Measurements from ENCODE around the gene NUP43. TPM values are rescaled to one million over a fixed set of nuclear protein-coding genes. Genes with fewer than 3 reads are reported as not detected.
A peak's percentile ranks its signal among the peaks of the same experiment; 100 is the strongest.
"Not testable (repeated sequence)": the region's sequence is repeated elsewhere in the genome, so short reads cannot be mapped to it uniquely, and the experiment has no call there.

The NUP43 gene
- polyA plus RNA-seq, 1 experiment = 20.1 TPM

DNA sequence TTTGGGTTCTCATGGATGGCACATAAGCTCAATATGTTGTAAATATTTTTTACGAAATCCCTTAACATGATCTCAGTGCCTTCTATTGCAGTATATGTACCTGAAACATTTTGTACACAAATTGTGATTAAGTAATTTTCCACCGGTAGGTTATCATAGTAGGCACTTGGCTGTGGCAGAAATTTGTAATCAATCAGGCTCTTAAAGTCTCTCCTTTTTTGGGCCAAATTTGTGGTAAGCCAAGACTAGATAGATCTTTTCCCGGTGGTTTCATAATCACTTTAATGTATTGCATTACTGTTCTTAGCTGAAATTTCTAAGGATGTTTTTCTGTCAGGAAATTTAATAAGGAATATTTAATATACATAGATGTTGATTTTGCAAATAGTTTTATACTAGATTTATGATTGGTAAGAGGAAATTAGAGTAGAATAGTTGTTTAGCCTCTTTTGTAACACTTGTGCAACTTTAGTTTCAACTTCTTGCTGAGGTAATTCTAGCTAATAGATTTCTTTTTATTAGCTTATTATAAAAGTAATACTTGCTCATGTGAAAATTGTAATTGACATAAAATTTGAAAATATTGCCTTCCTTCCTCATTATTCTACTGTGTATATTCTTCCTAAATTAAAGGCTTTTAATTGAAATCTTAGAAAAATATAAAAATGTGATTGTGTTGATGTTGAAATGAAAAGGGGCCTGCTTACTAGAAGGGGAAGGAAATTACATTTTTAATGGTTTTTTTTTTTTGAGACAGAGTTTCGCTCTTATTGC lies 6.5 kb upstream of the NUP43 start:
- no peaks in the 10 kb centered on the region for H3K36me3 ChIP-seq (ENCODE audit: control insufficient read depth, insufficient read depth, low read length)
- no peaks in the 10 kb centered on the region for H3K27me3 ChIP-seq (ENCODE audit: control insufficient read depth, insufficient read depth, low read length)
- CTCF ChIA-PET = interaction anchor here (1.0 kb wide), 1 partner anchor 207 kb away, joined by 3 read pairs; the partner anchor contains the start of gene PPIL4
- no peak for DNase-seq (ENCODE audit: low read depth)
- no peak overlapping the region for H3K4me3 ChIP-seq (ENCODE audit: low read depth, low read length)
- POLR2A ChIA-PET = no interaction called here
- TF ChIP-seq, protein P1, sequence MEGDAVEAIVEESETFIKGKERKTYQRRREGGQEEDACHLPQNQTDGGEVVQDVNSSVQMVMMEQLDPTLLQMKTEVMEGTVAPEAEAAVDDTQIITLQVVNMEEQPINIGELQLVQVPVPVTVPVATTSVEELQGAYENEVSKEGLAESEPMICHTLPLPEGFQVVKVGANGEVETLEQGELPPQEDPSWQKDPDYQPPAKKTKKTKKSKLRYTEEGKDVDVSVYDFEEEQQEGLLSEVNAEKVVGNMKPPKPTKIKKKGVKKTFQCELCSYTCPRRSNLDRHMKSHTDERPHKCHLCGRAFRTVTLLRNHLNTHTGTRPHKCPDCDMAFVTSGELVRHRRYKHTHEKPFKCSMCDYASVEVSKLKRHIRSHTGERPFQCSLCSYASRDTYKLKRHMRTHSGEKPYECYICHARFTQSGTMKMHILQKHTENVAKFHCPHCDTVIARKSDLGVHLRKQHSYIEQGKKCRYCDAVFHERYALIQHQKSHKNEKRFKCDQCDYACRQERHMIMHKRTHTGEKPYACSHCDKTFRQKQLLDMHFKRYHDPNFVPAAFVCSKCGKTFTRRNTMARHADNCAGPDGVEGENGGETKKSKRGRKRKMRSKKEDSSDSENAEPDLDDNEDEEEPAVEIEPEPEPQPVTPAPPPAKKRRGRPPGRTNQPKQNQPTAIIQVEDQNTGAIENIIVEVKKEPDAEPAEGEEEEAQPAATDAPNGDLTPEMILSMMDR (IDR thresholded peaks at IDR 0.05; ENCODE audit: insufficient read depth, low read depth, low read length) = no peak

DNA sequence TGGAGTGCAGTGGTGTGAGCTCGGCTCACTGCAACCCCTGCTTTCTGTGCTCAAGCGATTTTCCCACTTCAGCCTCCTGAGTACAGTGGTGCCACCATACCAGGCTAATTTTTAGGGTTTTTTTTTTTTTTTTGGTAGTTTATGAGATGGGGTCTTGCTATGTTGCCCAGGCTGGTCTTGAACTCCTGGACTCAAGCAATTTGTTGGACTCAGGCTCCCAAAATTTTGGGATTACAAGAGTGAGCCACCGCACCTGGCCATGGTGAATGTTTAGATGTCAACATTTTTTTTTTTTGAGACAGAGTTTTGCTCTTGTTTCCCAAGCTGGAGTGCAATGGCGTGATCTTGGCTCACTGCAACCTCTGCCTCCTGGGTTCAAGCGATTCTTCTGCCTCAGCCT lies 5.6 kb upstream of the NUP43 start:
- DNase-seq (ENCODE audit: low read depth); POLR2A ChIA-PET; H3K4me3 ChIP-seq (ENCODE audit: low read depth, low read length); CTCF ChIA-PET; H3K27me3 ChIP-seq (ENCODE audit: control insufficient read depth, insufficient read depth, low read length); H3K36me3 ChIP-seq (ENCODE audit: control insufficient read depth, insufficient read depth, low read length): not testable (repeated sequence)

DNA sequence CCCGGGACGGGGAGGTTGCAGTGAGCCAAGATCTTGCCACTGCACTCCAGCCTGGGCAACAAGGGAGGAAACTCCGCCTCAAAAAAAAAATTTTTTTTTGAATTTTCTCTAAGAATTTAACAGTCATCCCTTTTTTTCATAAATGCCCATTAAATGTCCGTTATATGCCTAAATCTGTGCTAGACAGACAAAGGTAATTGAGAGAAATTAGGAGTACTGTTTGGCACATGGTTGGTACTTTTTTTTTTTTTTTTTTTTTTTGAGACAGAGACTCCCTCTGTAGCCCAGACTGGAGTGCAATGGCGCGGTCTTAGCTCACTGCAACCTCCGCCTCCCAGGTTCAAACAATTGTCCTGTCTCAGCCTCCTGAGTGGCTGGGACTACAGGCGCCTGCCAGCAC lies 4.9 kb upstream of the NUP43 start:
- DNase-seq (ENCODE audit: low read depth) = no peak
- CTCF ChIA-PET = no interaction called here
- peak overlapping the region; percentile 96 for H3K4me3 ChIP-seq (ENCODE audit: low read depth, low read length)

DNA sequence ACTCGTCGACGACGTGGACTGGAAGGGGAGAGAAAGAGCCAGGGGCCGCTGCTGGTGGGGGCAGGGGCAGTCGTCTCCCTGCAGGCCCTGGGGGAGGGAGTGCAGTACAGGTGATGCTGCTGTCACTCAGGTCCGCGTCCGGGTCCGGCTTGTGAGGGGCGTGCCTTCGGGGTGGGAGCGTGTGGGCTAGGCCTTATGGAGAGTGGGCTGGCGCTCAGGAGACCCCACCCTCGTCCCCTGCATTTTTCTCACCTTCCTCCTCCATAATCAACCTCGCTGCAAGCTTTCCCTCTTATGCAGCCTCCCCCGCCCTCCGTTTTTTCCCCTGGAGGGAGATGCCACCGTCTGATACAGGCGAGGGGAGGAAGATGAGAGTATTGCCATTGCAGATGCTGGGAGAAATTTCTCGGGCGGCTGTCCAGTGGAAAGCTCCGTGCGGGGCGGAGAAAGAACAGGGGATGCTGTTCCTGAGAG lies 3.8 kb upstream of the NUP43 start:
- CTCF ChIA-PET = interaction anchor here (1.1 kb wide), 1 partner anchor 175 kb away, joined by 4 read pairs; no protein-coding TSS in a partner anchor
- POLR2A ChIA-PET = no interaction called here
- Histone ChIP-seq H3K27me3 (ENCODE audit: control insufficient read depth, insufficient read depth, low read length) (no peaks in the 10 kb centered on the region), H3K36me3 (ENCODE audit: control insufficient read depth, insufficient read depth, low read length) (no peaks in the 10 kb centered on the region), H3K4me3 (ENCODE audit: low read depth, low read length) (peak overlapping the region; percentile 96)
- DNase-seq (ENCODE audit: low read depth) = no peak
- TF ChIP-seq, protein P1 (IDR thresholded peaks at IDR 0.05; ENCODE audit: insufficient read depth, low read depth, low read length) = no peak

More for the DNA sequence above, 4.9 kb upstream of the NUP43 start:
- Histone ChIP-seq H3K27me3 (ENCODE audit: control insufficient read depth, insufficient read depth, low read length) (no peaks in the 10 kb centered on the region), H3K36me3 (ENCODE audit: control insufficient read depth, insufficient read depth, low read length) (no peaks in the 10 kb centered on the region)
- POLR2A ChIA-PET = no interaction called here
- TF ChIP-seq, protein P1 (IDR thresholded peaks at IDR 0.05; ENCODE audit: insufficient read depth, low read depth, low read length) = no peak

DNA sequence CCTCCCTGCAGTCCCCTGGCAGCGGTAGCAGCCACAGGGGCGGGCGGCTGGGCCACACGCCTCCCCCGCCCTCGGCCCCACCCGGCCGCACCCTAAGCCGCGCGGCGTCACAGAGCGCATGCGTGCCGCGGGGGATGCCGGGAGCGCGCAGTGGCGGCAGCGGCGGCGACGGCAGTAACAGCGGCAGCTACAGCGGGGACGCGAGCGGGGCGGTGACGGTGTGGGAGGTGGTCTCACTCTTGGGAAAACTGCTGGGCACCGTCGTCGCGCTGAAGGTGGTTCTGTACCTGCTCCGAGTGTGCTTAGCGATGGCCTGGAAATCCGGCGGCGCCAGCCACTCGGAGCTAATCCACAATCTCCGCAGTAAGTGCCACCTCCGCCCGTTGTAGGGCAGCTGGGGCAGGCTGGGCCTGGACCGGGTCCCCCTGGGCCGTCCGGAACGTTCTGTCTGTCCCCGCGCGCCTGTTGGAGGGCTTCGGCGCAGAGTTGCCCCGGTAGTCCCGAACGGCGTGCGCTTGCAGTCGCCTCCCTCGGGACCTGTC lies 3.3 kb upstream of the NUP43 start, which contains the start of gene PCMT1:
PCMT1 (plus strand) TSS at position 148 of the 542 bp plus-strand sequence; CDS start at position 309, 161 bp downstream.
- CTCF ChIA-PET = interaction anchor here (1.1 kb wide), 1 partner anchor 175 kb away, joined by 4 read pairs; no protein-coding TSS in a partner anchor
- POLR2A ChIA-PET = no interaction called here
- H3K4me3 ChIP-seq (ENCODE audit: low read depth, low read length) = peak within 1 kb of the TSS; percentile 96
- H3K36me3 ChIP-seq (ENCODE audit: control insufficient read depth, insufficient read depth, low read length) = no peaks in the 10 kb centered on the region
- TF ChIP-seq, protein P1 (IDR thresholded peaks at IDR 0.05; ENCODE audit: insufficient read depth, low read depth, low read length) = no peak
- no peaks in the 10 kb centered on the region for H3K27me3 ChIP-seq (ENCODE audit: control insufficient read depth, insufficient read depth, low read length)
- peak; percentile 54 for DNase-seq (ENCODE audit: low read depth)

DNA sequence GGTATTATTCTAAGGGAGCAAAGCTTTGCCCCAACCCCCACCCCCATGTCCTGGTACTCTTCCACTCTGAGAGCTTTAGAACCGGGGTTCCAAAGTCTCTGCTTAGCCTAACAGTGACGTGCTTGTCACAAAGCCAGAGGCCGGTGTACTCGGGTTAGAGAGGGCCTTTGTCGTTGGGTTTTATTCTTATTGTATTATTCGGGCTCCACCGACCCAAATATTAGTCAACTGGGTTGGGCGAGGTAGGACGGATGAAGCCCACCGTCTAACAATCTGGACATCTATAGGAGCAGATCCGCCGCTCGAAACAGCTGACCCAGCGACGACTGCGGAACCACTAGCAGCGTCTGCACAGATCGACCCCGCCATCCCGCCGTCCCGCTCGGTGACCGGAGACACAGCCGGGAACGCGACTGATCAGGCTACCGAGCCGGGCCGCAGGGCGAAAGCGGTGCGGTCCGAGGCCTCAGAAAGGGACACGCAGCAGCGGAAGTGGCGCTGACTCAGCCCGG lies 2.8 kb upstream of the NUP43 start:
- CTCF ChIA-PET = interaction anchor here (1.1 kb wide), 1 partner anchor 176 kb away, joined by 4 read pairs; no protein-coding TSS in a partner anchor
- H3K4me3 ChIP-seq (ENCODE audit: low read depth, low read length) = peak overlapping the region; percentile 96
- H3K27me3 ChIP-seq (ENCODE audit: control insufficient read depth, insufficient read depth, low read length); H3K36me3 ChIP-seq (ENCODE audit: control insufficient read depth, insufficient read depth, low read length); POLR2A ChIA-PET; DNase-seq (ENCODE audit: low read depth): not testable (repeated sequence)

DNA sequence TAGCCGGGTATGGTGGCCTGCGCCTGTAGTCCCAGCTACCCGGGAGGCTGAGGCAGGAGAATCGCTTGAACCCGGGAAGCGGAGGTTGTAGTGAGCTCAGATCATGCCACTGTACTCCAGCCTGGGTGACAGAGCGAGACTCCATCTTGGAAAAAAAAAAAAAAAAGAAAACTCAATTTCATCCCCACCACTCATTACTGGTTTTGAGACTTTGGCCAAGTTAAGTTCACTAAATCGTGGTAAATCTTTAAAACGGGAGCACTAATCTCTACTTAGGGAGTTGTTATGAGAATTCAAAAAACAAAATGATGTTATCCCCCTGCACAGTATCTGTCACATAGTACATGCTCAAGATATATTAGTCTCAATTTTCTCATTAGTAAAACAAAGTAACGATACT lies 1.1 kb downstream of the NUP43 start:
- POLR2A ChIA-PET; DNase-seq (ENCODE audit: low read depth); H3K36me3 ChIP-seq (ENCODE audit: control insufficient read depth, insufficient read depth, low read length); H3K27me3 ChIP-seq (ENCODE audit: control insufficient read depth, insufficient read depth, low read length): not testable (repeated sequence)
- CTCF ChIA-PET = interaction anchor here (0.6 to 1.4 kb wide), 6 partner anchors 11 to 321 kb away, joined by 3 read pairs; no protein-coding TSS in a partner anchor
- H3K4me3 ChIP-seq (ENCODE audit: low read depth, low read length) = peak overlapping the region; percentile 82
